H1 (cell line): ENCODE measurements around the gene PKD1L1. TPM values are rescaled to one million over a fixed set of nuclear protein-coding genes. Genes with fewer than 3 reads are reported as not detected.

ENCODE experiments used
- CTCF ChIA-PET: fragments of 300-600 bp; sonication (Branson Sonifier 250); formaldehyde crosslinking; loops from one replicate; lab custom pipeline; 2021; ENCODE audit not compliant: partially characterized antibody; lab: Charles Lee
- POLR2A ChIA-PET: fragments of 300-600 bp; sonication (Branson Sonifier 250); formaldehyde crosslinking; loops from one replicate; lab custom pipeline; 2021; ENCODE audit warnings: inconsistent platforms; ENCODE audit not compliant: partially characterized antibody; lab: Charles Lee
- DNase-seq, 2 experiments: peaks; one replicate each; pipeline versions ENCODE4 v3.0.0 to v3.0.0-alpha.2; 2010 to 2022; ENCODE audit warnings: low spot score in 2 of 2, low read depth in 1 of 2, mixed read lengths in 1 of 2
- FAIRE-seq: peaks from 2 replicates; lab custom pipeline; 2011; peaks lifted over from hg19 to GRCh38; lab: Jason Lieb, UNC
- H2AFZ ChIP-seq: 2 replicates; pipeline ENCODE4 v1.8.1; 2012; ENCODE audit warnings: low read length, inconsistent platforms
- H2AK5ac ChIP-seq: 2 replicates; pipeline ENCODE4 v1.6.1; 2013; ENCODE audit warnings: low read depth, low read length
- H2BK120ac ChIP-seq: replicated peaks from 2 replicates; pipeline ENCODE3; 2013; ENCODE audit warnings: low read depth, low read length, inconsistent platforms
- H2BK12ac ChIP-seq: 2 replicates; pipeline ENCODE4 v1.6.1; 2013; ENCODE audit warnings: low read depth, low read length
- H2BK15ac ChIP-seq: 2 replicates; pipeline ENCODE4 v1.6.1; 2013; ENCODE audit warnings: low read length
- H2BK20ac ChIP-seq: 2 replicates; pipeline ENCODE4 v1.6.1; 2013; ENCODE audit warnings: low read length
- H2BK5ac ChIP-seq: 2 replicates; pipeline ENCODE4 v1.6.1; 2013; ENCODE audit warnings: low read depth, low read length
- H3K14ac ChIP-seq: 2 replicates; pipeline ENCODE4 v1.6.1; 2013; ENCODE audit warnings: inconsistent platforms; ENCODE audit not compliant: insufficient read length
- H3K18ac ChIP-seq: 2 replicates; pipeline ENCODE4 v1.6.1; 2013; ENCODE audit warnings: low read length; ENCODE audit errors: extremely low read depth
- H3K23ac ChIP-seq: 2 replicates; pipeline ENCODE4 v1.6.1; 2013; ENCODE audit warnings: inconsistent platforms; ENCODE audit not compliant: insufficient read length
- H3K23me2 ChIP-seq: 2 replicates; pipeline ENCODE4 v1.6.1; 2013; ENCODE audit warnings: low read depth, low read length
- H3K27ac ChIP-seq: 2 replicates; pipeline ENCODE4 v1.6.1; 2011; ENCODE audit warnings: low read depth, low read length, inconsistent platforms
- H3K27me3 ChIP-seq, 4 experiments: replicated peaks in 1 of 4; 1 replicate in 1 of 4; 2 replicates in 3 of 4; pipeline versions ENCODE4 v1.6.1 to v1.8.1; 2011 to 2013; ENCODE audit warnings: low read length in 3 of 4, mild to moderate bottlenecking in 3 of 4, inconsistent platforms in 2 of 4, mixed read lengths in 2 of 4, moderate library complexity in 1 of 4; ENCODE audit not compliant: control insufficient read depth in 3 of 4, insufficient read depth in 3 of 4; ENCODE audit errors: extremely low read depth in 1 of 4
- H3K36me3 ChIP-seq, 4 experiments: 2 replicates each; pipeline versions ENCODE4 v1.6.1 to v1.8.1; 2011 to 2013; ENCODE audit warnings: mild to moderate bottlenecking in 4 of 4, low read length in 3 of 4, moderate library complexity in 2 of 4, control low read depth in 1 of 4, inconsistent platforms in 1 of 4; ENCODE audit not compliant: insufficient read depth in 4 of 4, control insufficient read depth in 2 of 4
- H3K4ac ChIP-seq: replicated peaks from 2 replicates; pipeline ENCODE3; 2013; ENCODE audit warnings: low read length, low read depth, mixed read lengths, inconsistent platforms; ENCODE audit not compliant: insufficient read length
- H3K4me1 ChIP-seq, 4 experiments: replicated peaks in 1 of 4; 1 replicate in 1 of 4; 2 replicates in 3 of 4; pipeline versions ENCODE4 v1.6.1 to v1.8.1; 2011 to 2013; ENCODE audit warnings: low read length in 3 of 4, inconsistent platforms in 2 of 4, mixed read lengths in 1 of 4; ENCODE audit not compliant: insufficient read depth in 4 of 4, control insufficient read depth in 3 of 4
- H3K4me2 ChIP-seq, 2 experiments: 2 replicates each; pipeline versions ENCODE4 v1.6.1 to v1.8.1; 2011 to 2013; ENCODE audit warnings: low read depth in 2 of 2, low read length in 2 of 2, control low read depth in 1 of 2, inconsistent platforms in 1 of 2, mild to moderate bottlenecking in 1 of 2; ENCODE audit not compliant: insufficient read depth in 1 of 2
- H3K4me3 ChIP-seq, 4 experiments: fragments of 200-600, 300-600 bp in 1 of 4; sonication (generic), shearing (Covaris generic), sonication (Bioruptor Twin) in 1 of 4; 2 replicates each; pipeline versions ENCODE4 v1.5.1 to v1.8.1; 2011 to 2016; ENCODE audit warnings: low read length in 4 of 4, low read depth in 3 of 4, control low read depth in 2 of 4, inconsistent platforms in 2 of 4, mild to moderate bottlenecking in 2 of 4, mixed read lengths in 1 of 4, moderate library complexity in 1 of 4; ENCODE audit not compliant: insufficient read depth in 2 of 4; ENCODE audit errors: extremely low read depth in 1 of 4
- H3K56ac ChIP-seq: replicated peaks from 2 replicates; pipeline ENCODE3; 2013; ENCODE audit warnings: low read depth, mild to moderate bottlenecking, mixed read lengths, low read length, inconsistent platforms; ENCODE audit not compliant: insufficient read length
- H3K79me1 ChIP-seq: 2 replicates; pipeline ENCODE4 v1.6.1; 2013; ENCODE audit warnings: low read depth, low read length, control low read depth
- H3K79me2 ChIP-seq, 2 experiments: 2 replicates each; pipeline versions ENCODE4 v1.6.1 to v1.8.1; 2012 to 2013; ENCODE audit warnings: low read length in 2 of 2, mild to moderate bottlenecking in 2 of 2, inconsistent platforms in 1 of 2; ENCODE audit not compliant: insufficient read depth in 2 of 2, control insufficient read depth in 1 of 2
- H3K9ac ChIP-seq, 4 experiments: replicated peaks in 1 of 4; 1 replicate in 1 of 4; 2 replicates in 3 of 4; pipeline versions ENCODE4 v1.6.1 to v1.8.1; 2011 to 2013; ENCODE audit warnings: low read depth in 3 of 4, low read length in 3 of 4, control low read depth in 2 of 4, mild to moderate bottlenecking in 2 of 4, moderate library complexity in 2 of 4, inconsistent platforms in 1 of 4; ENCODE audit errors: extremely low read depth in 1 of 4
- H3K9me3 ChIP-seq, 2 experiments: 2 replicates each; pipeline versions ENCODE4 v1.6.1 to v1.8.1; 2012 to 2013; ENCODE audit warnings: mild to moderate bottlenecking in 2 of 2, moderate library complexity in 2 of 2, control low read depth in 1 of 2, inconsistent platforms in 1 of 2, low read depth in 1 of 2, low read length in 1 of 2, mixed read lengths in 1 of 2; ENCODE audit not compliant: insufficient read depth in 2 of 2
- H4K20me1 ChIP-seq, 2 experiments: replicated peaks in 1 of 2; 2 replicates each; pipeline versions ENCODE3 to v1.8.1; 2011 to 2013; ENCODE audit warnings: inconsistent platforms in 2 of 2, low read length in 2 of 2, mild to moderate bottlenecking in 1 of 2; ENCODE audit not compliant: insufficient read depth in 2 of 2, control insufficient read depth in 1 of 2
- H4K5ac ChIP-seq: 2 replicates; pipeline ENCODE4 v1.6.1; 2013; ENCODE audit warnings: low read length, low read depth, mixed read lengths, inconsistent platforms; ENCODE audit not compliant: insufficient read length
- H4K8ac ChIP-seq: 2 replicates; pipeline ENCODE4 v1.8.0; 2013; ENCODE audit warnings: mild to moderate bottlenecking, moderate library complexity, low read length, inconsistent platforms; ENCODE audit not compliant: insufficient read depth; ENCODE audit errors: extremely low read depth
- H4K91ac ChIP-seq: replicated peaks from 2 replicates; pipeline ENCODE3; 2013; ENCODE audit warnings: low read length, mixed read lengths, inconsistent platforms; ENCODE audit not compliant: insufficient read length
- ATF3 ChIP-seq: IDR thresholded peaks from 2 replicates; pipeline ENCODE4 v1.6.1; 2011; ENCODE audit warnings: low read depth, mild to moderate bottlenecking, low read length; ENCODE audit not compliant: insufficient read depth
- CREB1 ChIP-seq: IDR thresholded peaks from 2 replicates; pipeline ENCODE4 v1.6.1; 2012; ENCODE audit warnings: inconsistent platforms
- EP300 ChIP-seq, 2 experiments: IDR thresholded peaks; 1 replicate in 1 of 2; 2 replicates in 1 of 2; pipeline ENCODE4 v1.6.1; 2011 to 2012; ENCODE audit warnings: low read depth in 2 of 2, low read length in 2 of 2, mild to moderate bottlenecking in 2 of 2, borderline replicate concordance in 1 of 2, inconsistent platforms in 1 of 2, moderate library complexity in 1 of 2
- JUND ChIP-seq: IDR thresholded peaks from 2 replicates; pipeline ENCODE4 v1.6.1; 2011; ENCODE audit warnings: mild to moderate bottlenecking, improper control_type of control experiment, low read length
- KDM4A ChIP-seq: IDR thresholded peaks from one replicate; pipeline ENCODE4 v1.7.1; 2012; ENCODE audit warnings: low read depth, mild to moderate bottlenecking, moderate library complexity, low read length, inconsistent platforms; ENCODE audit not compliant: severe bottlenecking
- SIX5 ChIP-seq: IDR thresholded peaks from 2 replicates; pipeline ENCODE4 v1.6.1; 2011; ENCODE audit warnings: mild to moderate bottlenecking, low read depth, low read length
- WGBS, 2 experiments: shearing (Covaris generic) in 1 of 2; methylation state at CpG; one replicate each; pipeline versions ENCODE4 v1.1.6 to v1.1.7; 2013 to 2015; ENCODE audit warnings: low lambda C conversion rate in 2 of 2, mixed read lengths in 2 of 2, inconsistent platforms in 1 of 2, low coverage in 1 of 2, missing lambda C conversion rate in 1 of 2; ENCODE audit not compliant: insufficient replicate concordance in 2 of 2, insufficient coverage in 1 of 2, insufficient read length in 1 of 2; ENCODE audit errors: extremely low coverage in 1 of 2, missing lambda C conversion rate in 1 of 2; 5-methylcytosine and 5-hydroxymethylcytosine counted together
- polyA plus RNA-seq, 7 experiments: library from polyadenylated mRNA; depleted of rRNA in 3 of 7; stranded (reverse) in 5 of 7; unstranded in 2 of 7; fragments of >200 nt in 5 of 7; fragments of 200-250 nt in 2 of 7; gene quantifications; 1 replicate in 5 of 7; 2 replicates in 1 of 7; 4 replicates in 1 of 7; pipeline versions ENCODE4 v1.2.1 to v1.2.3, GENCODE V29; 2011 to 2013; ENCODE audit warnings: missing spikeins in 2 of 7, mixed read lengths in 2 of 7
- total RNA-seq: library from RNA; stranded (reverse); fragmentation: NEBNext Ultra II Directional; extraction: Animal tissue kit (Norgen Biotek cat#: 25700); gene quantifications from 2 replicates; pipeline ENCODE4 v1.2.1, GENCODE V29; 2021

PKD1L1 gene
- total and polyA plus RNA-seq, 2 of the 8 experiments (the other 6 are each of a cell fraction or from before 2014, with no cell fraction given): 0.22 to 0.35 TPM

DNA sequence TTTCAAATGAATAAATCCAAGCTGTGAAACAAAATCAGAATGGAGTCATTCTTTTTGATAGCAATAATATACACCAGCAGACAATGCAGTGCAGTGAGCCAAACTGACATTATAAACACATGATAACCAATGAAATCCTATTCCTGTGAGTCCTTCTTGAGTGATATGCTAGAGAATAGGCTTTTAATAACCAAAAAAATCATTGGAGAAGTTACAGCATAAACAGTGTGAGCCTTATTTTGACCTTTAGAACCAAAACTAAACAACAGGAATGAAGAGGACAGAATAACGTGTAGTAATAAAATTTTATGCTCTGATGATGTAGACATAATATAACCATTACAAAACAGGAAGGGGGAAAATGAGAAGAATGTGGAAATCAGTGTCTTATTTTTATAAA lies 22.5 kb upstream of the PKD1L1 start:
- no peak overlapping the region for H2BK5ac ChIP-seq
- H3K14ac ChIP-seq: no peak overlapping the region
- H3K4me2 ChIP-seq: no peak overlapping the region
- H2BK15ac ChIP-seq: no peak overlapping the region
- no peak overlapping the region for H2AFZ ChIP-seq
- H4K8ac ChIP-seq: no peak overlapping the region
- no peak overlapping the region for H4K5ac ChIP-seq
- H4K91ac ChIP-seq: no peak overlapping the region
- H2BK120ac ChIP-seq: no peak overlapping the region
- no peak overlapping the region for H3K9ac ChIP-seq
- CTCF ChIA-PET: interaction anchor here (0.8 to 2.4 kb wide), 4 partner anchors 12 to 26 kb away, joined by 3 to 11 read pairs (median 5); no protein-coding TSS in a partner anchor
- H3K4ac ChIP-seq: no peak overlapping the region
- no peak overlapping the region for H3K27ac ChIP-seq
- no peaks in the 10 kb centered on the region for H3K27me3 ChIP-seq
- DNase-seq (no peak), FAIRE-seq (no peak)
- H2BK12ac ChIP-seq: no peak overlapping the region
- WGBS, 2 experiments: 84% methylated on average over 1 of the region's 1 CpG; no CpG with 5 or more reads in 1 of the 2 experiments
- POLR2A ChIA-PET: no interaction called here
- H2BK20ac ChIP-seq: no peak overlapping the region
- H2AK5ac ChIP-seq: no peak overlapping the region
- peaks cover 26 to 65% (median 52%) of the 10 kb centered on the region in 4 experiments for H3K36me3 ChIP-seq
- no peaks in the 10 kb centered on the region for H3K9me3 ChIP-seq
- H3K79me2 ChIP-seq: no peaks in the 10 kb centered on the region; a peak in 1 of 4 replicates
- no peak overlapping the region for H3K56ac ChIP-seq
- H3K23ac ChIP-seq: no peak overlapping the region
- no peak overlapping the region for H3K18ac ChIP-seq
- no peaks in the 10 kb centered on the region for H3K23me2 ChIP-seq
- H4K20me1 ChIP-seq: peaks cover 0 to 7% of the 10 kb centered on the region in 2 experiments
- H3K79me1 ChIP-seq: peaks cover 4% of the 10 kb centered on the region; the same call in 1 of the 2 replicates
- no peak overlapping the region for H3K4me3 ChIP-seq
- H3K4me1 ChIP-seq: no peaks in the 10 kb centered on the region
- TF ChIP-seq SIX5 (no peak), EP300 (IDR thresholded peaks at IDR 0.05; ENCODE audit: borderline replicate concordance in 1 of 2, low read depth in 2 of 2, low read length in 2 of 2) (no peak), KDM4A (no peak), JUND (no peak), CREB1 (no peak), ATF3 (no peak)
